HG02981 (cell line): ENCODE data around the gene PDLIM1.

Source experiments
- ATAC-seq: cut with Tn5 transposase; IDR thresholded peaks from one replicate; pipeline ENCODE4 v1.9.1; 2021; ENCODE audit warnings: mild to moderate bottlenecking, moderate library complexity; ENCODE audit not compliant: unreplicated experiment

Gene PDLIM1

DNA sequence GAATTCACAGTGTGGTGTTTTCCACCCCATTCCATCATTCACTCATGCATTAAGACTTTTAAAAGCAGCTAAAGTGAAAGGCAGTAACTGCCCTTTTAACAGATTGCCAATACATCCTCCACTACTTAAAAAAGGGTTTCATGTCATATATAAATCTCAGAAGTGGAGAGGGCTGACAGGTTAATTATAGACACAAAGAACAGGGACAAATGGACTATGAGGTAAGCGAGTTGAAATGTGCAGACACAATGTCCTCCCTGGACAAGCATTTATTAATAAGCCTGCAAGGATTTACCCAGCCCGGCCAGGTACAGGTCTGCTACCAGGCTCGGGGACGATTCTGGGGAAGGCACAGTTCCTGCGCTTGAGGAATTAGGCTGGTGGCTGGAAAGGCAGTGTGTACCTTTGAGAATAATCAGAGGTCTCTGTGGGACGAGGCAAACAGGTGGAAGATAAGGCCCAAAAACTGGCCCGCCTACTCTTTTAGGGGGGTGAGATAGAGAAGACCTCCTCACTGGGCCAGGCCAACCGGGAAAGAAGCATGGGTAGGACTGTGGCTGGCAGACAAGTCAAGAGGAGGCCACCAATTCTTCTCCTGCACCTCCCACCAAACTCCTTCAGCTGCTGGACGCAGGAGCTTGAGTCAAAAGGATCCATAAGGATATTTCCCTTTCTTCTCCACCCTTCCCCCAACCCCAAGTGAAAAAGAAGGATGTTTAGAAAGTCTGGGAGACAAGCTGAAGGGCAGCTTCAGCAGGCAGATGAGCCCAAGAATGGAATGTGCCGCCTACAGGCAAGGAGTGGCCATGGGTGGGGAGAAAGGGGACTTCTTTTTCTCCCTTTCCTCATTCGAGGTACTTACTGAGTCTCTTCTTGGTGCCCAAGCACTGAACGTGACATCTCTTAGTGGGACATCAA, 1.5 kb downstream of the PDLIM1 start:
- no peak for ATAC-seq

- no peak for ATAC-seq
These were observed 2.5 kb downstream of the PDLIM1 start for GRCh38 chr10:95288303-95288702.

GRCh38 chr10:95287281-95287680, 3.5 kb downstream of the PDLIM1 start:
- ATAC-seq, result no peak

GRCh38 chr10:95286707-95287106, 4.1 kb downstream of the PDLIM1 start:
- no peak for ATAC-seq

- no peak for ATAC-seq
These were observed 5.2 kb downstream of the PDLIM1 start for GRCh38 chr10:95285556-95285955.

GRCh38 chr10:95284807-95285206, 6.0 kb downstream of the PDLIM1 start:
- no peak for ATAC-seq

- ATAC-seq, result no peak
These were observed 8.7 kb downstream of the PDLIM1 start for GRCh38 chr10:95282107-95282506.

- ATAC-seq, result no peak
These were observed 9.6 kb downstream of the PDLIM1 start for GRCh38 chr10:95281206-95281605.

DNA sequence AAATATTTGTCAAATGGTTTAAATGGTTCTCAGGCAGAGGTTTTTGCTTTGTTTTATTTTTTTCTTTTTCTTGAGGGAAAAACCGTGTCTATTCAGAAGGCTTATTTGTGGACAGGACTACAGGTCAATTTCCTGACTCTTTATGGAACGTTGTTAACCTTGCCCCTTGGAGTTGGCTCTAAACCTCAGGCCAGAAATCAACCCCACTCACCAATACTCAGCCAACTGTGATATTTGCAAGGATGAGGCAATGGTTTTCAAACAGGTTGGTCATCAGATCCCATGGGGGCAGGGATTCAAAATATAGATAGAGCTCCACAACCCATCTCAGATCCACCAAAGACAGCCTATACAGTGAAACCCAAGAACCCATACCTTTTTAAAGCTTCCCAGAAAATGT, 10.2 kb downstream of the PDLIM1 start:
- no peak for ATAC-seq

- ATAC-seq, result no peak
These were observed 11.6 kb downstream of the PDLIM1 start for GRCh38 chr10:95279042-95279820.

GRCh38 chr10:95278061-95278988, 12.5 kb downstream of the PDLIM1 start:
- ATAC-seq, result no peak

DNA sequence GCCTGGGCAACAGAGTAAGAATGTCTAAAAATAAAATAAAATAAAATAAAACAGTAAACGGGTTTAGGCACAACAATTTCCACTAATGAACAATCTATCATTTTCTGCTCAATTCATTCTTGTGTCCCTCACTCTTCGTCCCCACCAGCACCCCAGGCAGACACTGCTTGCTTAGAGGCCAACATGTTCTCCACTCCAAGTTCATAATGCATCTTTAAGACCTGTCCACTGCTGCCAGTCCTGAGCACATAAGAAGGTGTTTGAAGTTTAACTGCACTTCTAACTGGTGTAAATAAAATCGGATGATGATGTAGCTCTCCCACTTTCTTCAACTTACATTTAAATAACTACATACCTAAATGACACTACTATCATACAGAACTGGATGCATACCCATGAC, 13.2 kb downstream of the PDLIM1 start:
- ATAC-seq, result no peak

- ATAC-seq, result no peak
These were observed 13.6 kb downstream of the PDLIM1 start for GRCh38 chr10:95277201-95277570.

DNA sequence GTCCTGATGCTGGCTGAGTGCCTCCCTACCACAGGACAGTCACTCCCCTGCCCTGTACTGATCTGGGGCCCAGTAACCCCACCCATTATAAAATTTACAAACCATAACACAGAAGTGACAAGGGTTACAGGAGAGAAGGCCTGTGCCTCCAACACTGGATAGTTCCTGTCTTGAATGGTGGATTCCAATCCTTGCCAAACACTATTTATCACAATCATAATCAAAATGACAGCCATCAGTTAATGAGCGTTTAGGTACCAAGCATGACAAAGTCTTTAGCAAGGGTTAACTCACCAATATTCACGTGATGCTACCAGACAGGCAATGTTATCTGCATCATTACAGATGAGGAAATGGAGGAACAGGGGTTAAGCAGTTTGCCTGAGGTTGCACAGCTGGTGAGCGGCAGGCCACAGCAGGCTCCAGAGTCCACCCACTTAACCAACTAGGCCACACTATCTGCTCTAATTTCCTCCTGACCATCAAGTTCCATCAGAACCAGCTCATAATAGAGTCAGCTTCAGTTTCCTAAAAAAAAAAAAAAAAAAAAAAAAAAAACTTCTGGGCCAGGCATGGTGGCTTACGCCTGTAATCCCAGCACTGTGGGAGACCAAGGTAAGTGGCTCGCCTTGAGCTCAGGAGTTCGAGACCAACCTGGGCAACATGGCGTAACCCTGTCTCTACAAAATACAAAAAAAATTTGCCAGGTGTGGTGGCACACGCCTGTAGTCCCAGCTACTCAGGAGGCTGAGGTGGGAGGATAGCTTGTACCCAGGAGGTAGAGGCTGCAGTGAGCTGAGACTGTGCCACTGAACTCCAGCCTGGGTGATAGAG, 14.2 kb downstream of the PDLIM1 start:
- ATAC-seq, result no peak

DNA sequence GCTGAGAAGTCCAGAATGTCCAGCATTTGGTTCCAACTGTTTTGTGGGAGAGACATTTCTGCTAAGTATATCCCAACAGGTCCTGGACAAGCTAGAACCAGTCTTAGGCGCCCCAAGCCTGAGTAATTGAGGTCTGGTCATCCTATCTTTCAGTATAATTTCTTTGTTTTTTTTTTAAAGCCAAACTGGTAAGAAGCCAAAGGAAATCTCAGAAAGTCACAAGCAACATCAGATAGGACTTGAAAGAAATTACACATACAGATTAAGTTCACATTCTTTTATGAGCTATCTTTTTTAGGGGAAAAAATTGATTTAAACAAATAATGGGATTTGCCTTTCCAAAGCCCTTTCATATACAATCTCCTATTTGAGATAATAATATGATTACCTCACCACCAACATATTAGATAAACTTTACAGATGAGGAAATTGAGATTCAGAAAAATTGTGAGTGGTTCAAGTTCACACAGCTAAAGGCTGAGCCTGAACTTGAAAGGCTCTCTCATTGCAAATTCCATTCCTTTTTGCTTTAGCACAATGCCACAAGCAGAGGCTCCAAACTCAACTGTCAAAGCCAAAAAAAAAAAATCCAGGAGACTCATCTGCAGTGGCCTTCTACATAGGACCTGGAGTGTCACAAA, 15.0 kb downstream of the PDLIM1 start:
- no peak for ATAC-seq

GRCh38 chr10:95273393-95274312, 17.1 kb downstream of the PDLIM1 start:
- ATAC-seq, result no peak

GRCh38 chr10:95268438-95268837, 22.4 kb downstream of the PDLIM1 start:
- ATAC-seq, result no peak

DNA sequence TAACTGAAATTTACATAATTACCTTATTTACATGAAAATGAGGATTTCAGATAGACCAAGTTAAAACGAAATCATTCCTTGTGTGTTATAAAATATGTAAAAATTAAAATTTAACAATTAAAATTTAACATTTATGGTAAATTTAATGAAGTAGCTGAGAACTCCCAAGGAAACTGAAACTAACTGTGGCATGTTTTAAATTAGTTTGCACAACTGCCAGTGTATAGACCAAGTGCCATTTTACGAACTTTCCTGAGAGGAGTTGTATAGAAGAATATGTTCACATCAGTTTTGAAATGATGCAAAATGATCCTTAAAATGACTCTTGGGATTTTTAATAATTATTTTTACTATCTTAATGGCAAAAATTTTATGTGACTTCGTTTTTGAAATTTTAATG, 23.6 kb downstream of the PDLIM1 start:
- ATAC-seq, result no peak

DNA sequence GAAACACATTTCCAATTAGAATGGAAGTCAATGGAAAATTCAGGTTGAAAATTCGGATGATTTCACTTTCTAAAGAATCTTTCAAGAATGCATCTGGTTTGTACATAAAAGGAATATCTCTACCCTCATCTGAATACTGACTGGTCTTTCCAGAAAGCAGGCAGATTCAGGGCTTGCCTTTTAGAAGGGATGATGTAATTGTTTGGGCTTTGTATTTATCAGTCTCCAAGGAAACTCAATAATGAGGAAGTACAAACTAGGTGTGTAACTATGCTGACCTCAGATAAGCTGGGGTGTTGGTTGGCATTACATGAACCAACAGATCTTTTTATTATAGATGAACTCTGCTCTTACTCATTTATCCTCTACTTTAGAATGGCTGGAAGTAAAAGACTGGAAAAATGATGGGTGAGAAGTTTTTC, 24.1 kb downstream of the PDLIM1 start:
- peak; percentile 96 for ATAC-seq
